Neuronal stem cell (in vitro differentiated cells): ENCODE data around the gene CEP44.
A peak's percentile ranks its signal among the peaks of the same experiment; 100 is the strongest.

Experiments
- DNase-seq: peaks from one replicate; pipeline ENCODE4 v3.0.0-alpha.2; 2013; ENCODE audit warnings: low spot score
- H2AFZ ChIP-seq: one replicate; pipeline ENCODE4 v1.6.1; 2013; ENCODE audit warnings: mild to moderate bottlenecking, low read length, inconsistent platforms
- H2AK5ac ChIP-seq: 2 replicates; pipeline ENCODE4 v1.6.1; 2013; ENCODE audit warnings: low read depth, mild to moderate bottlenecking, inconsistent platforms, low read length, moderate library complexity, mixed read lengths
- H2BK120ac ChIP-seq: 2 replicates; pipeline ENCODE4 v1.6.1; 2013; ENCODE audit warnings: low read depth, mild to moderate bottlenecking, inconsistent platforms, low read length, moderate library complexity, mixed read lengths
- H2BK12ac ChIP-seq: one replicate; pipeline ENCODE4 v1.6.1; 2013; ENCODE audit warnings: low read length, inconsistent platforms
- H2BK15ac ChIP-seq: 2 replicates; pipeline ENCODE4 v1.6.1; 2013; ENCODE audit warnings: mild to moderate bottlenecking, low read length, inconsistent platforms, mixed read lengths
- H2BK5ac ChIP-seq: one replicate; pipeline ENCODE4 v1.6.1; 2013; ENCODE audit warnings: inconsistent platforms, mild to moderate bottlenecking, low read length, moderate library complexity
- H3K14ac ChIP-seq: one replicate; pipeline ENCODE4 v1.6.1; 2013; ENCODE audit warnings: low read length, inconsistent platforms
- H3K18ac ChIP-seq: 2 replicates; pipeline ENCODE4 v1.6.1; 2013; ENCODE audit warnings: low read length, inconsistent platforms
- H3K23ac ChIP-seq: 2 replicates; pipeline ENCODE4 v1.6.1; 2013; ENCODE audit warnings: low read depth, mild to moderate bottlenecking, mixed read lengths, low read length, inconsistent platforms; ENCODE audit not compliant: poor library complexity
- H3K27ac ChIP-seq: replicated peaks from 3 replicates; pipeline ENCODE4 v1.5.1; 2013; ENCODE audit warnings: low read length, inconsistent platforms
- H3K27me3 ChIP-seq, 3 experiments: 2 replicates each; pipeline ENCODE4 v1.6.1; 2013; ENCODE audit warnings: low read length in 3 of 3, mild to moderate bottlenecking in 2 of 3, inconsistent platforms in 1 of 3, low read depth in 1 of 3, mixed read lengths in 1 of 3, moderate library complexity in 1 of 3; ENCODE audit not compliant: control insufficient read depth in 3 of 3, insufficient read depth in 3 of 3
- H3K36me3 ChIP-seq, 2 donors: replicated peaks in 1 of 2; 2 replicates each; pipeline ENCODE4 v1.6.1; 2013; ENCODE audit warnings: low read length in 2 of 2; ENCODE audit not compliant: control insufficient read depth in 2 of 2, insufficient read depth in 2 of 2
- H3K4ac ChIP-seq: 2 replicates; pipeline ENCODE4 v1.6.1; 2013; ENCODE audit warnings: inconsistent platforms, mild to moderate bottlenecking, low read length, moderate library complexity
- H3K4me1 ChIP-seq, 2 donors: 1 replicate in 1 of 2; 2 replicates in 1 of 2; pipeline ENCODE4 v1.6.1; 2013; ENCODE audit warnings: low read length in 2 of 2, low read depth in 1 of 2; ENCODE audit not compliant: control insufficient read depth in 2 of 2, insufficient read depth in 1 of 2
- H3K4me2 ChIP-seq: one replicate; pipeline ENCODE4 v1.6.1; 2013; ENCODE audit warnings: mild to moderate bottlenecking, low read length, inconsistent platforms; ENCODE audit not compliant: insufficient read depth, poor library complexity, severe bottlenecking
- H3K4me3 ChIP-seq, 2 donors: 2 replicates each; pipeline ENCODE4 v1.5.1; 2013; ENCODE audit warnings: low read length in 2 of 2, mild to moderate bottlenecking in 2 of 2, inconsistent platforms in 1 of 2, moderate library complexity in 1 of 2
- H3K79me1 ChIP-seq: one replicate; pipeline ENCODE4 v1.6.1; 2013; ENCODE audit warnings: low read depth, mild to moderate bottlenecking, inconsistent platforms, low read length, moderate library complexity
- H3K9ac ChIP-seq: one replicate; pipeline ENCODE4 v1.6.1; 2013; ENCODE audit warnings: mild to moderate bottlenecking, low read depth, low read length, inconsistent platforms; ENCODE audit not compliant: poor library complexity
- H3K9me3 ChIP-seq, 2 donors: replicated peaks in 1 of 2; 2 replicates each; pipeline versions ENCODE3 to v1.6.1; 2013; ENCODE audit warnings: low read length in 2 of 2, mild to moderate bottlenecking in 2 of 2, inconsistent platforms in 1 of 2, low read depth in 1 of 2, mixed read lengths in 1 of 2, moderate library complexity in 1 of 2; ENCODE audit not compliant: control insufficient read depth in 2 of 2, insufficient read depth in 1 of 2
- H4K8ac ChIP-seq: one replicate; pipeline ENCODE4 v1.6.1; 2013; ENCODE audit warnings: low read depth, mild to moderate bottlenecking, inconsistent platforms, low read length, moderate library complexity
- H4K91ac ChIP-seq: one replicate; pipeline ENCODE4 v1.6.1; 2013; ENCODE audit warnings: low read length, low read depth, mild to moderate bottlenecking, inconsistent platforms; ENCODE audit not compliant: poor library complexity
- WGBS, 2 donors: extraction: QIAGEN DNeasy Blood & Tissue Kit; methylation state at CpG; one replicate each; pipeline ENCODE4 v1.1.7; 2013; ENCODE audit warnings: missing lambda C conversion rate in 2 of 2, mixed read lengths in 1 of 2; ENCODE audit not compliant: insufficient read length in 2 of 2, insufficient replicate concordance in 1 of 2; ENCODE audit errors: extremely low coverage in 2 of 2; 5-methylcytosine and 5-hydroxymethylcytosine counted together

The CEP44 gene

GRCh38 chr4:174279433-174280155, 4.1 kb upstream of the CEP44 start:
- Histone ChIP-seq H3K36me3 (no peaks in the 10 kb centered on the region), H3K18ac (no peak overlapping the region), H2BK12ac (no peak overlapping the region), H3K27me3 (no peaks in the 10 kb centered on the region), H3K79me1 (peaks cover 1% of the 10 kb centered on the region), H3K14ac (no peak overlapping the region), H2BK120ac (no peak overlapping the region), H4K8ac (no peak overlapping the region), H3K23ac (no peak overlapping the region), H3K9ac (no peak overlapping the region), H2AFZ (no peak overlapping the region), H3K27ac (no peak overlapping the region), H3K4ac (no peak overlapping the region), H3K9me3 (peaks cover 0 to 6% of the 10 kb centered on the region in 2 donors), H3K4me1 (peaks cover 0 to 3% of the 10 kb centered on the region in 2 donors), H2AK5ac (no peak overlapping the region), H3K4me3 (no peak overlapping the region), H3K4me2 (no peak overlapping the region), H4K91ac (no peak overlapping the region), H2BK5ac (no peak overlapping the region), H2BK15ac (no peak overlapping the region)
- no peak for DNase-seq
- no CpG with 5 or more reads among the region's 3 CpGs for WGBS, 2 donors

GRCh38 chr4:174281182-174281737, 2.5 kb upstream of the CEP44 start:
- Histone ChIP-seq H4K91ac (no peak overlapping the region), H3K4me3 (no peak overlapping the region), H3K9me3 (peaks cover 0 to 6% of the 10 kb centered on the region in 2 donors), H2BK12ac (no peak overlapping the region), H3K4me1 (peaks cover 2 to 8% of the 10 kb centered on the region in 2 donors), H3K9ac (no peak overlapping the region), H3K27ac (no peak overlapping the region), H3K36me3 (no peaks in the 10 kb centered on the region), H2BK120ac (no peak overlapping the region), H3K18ac (no peak overlapping the region), H3K14ac (no peak overlapping the region), H3K4me2 (no peak overlapping the region), H2BK5ac (no peak overlapping the region), H2BK15ac (no peak overlapping the region), H3K4ac (no peak overlapping the region), H2AFZ (no peak overlapping the region), H4K8ac (no peak overlapping the region), H3K79me1 (peaks cover 1% of the 10 kb centered on the region), H2AK5ac (no peak overlapping the region), H3K23ac (no peak overlapping the region), H3K27me3 (no peaks in the 10 kb centered on the region)
- no CpG with 5 or more reads among the region's 5 CpGs for WGBS, 2 donors
- DNase-seq = no peak

- Histone ChIP-seq H2BK12ac (no peak overlapping the region), H2AFZ (no peak overlapping the region), H3K18ac (no peak overlapping the region)
These were observed 1.8 kb upstream of the CEP44 start for GRCh38 chr4:174281901-174282300.

GRCh38 chr4:174282836-174283506, 740 bp upstream of the CEP44 start:
- Histone ChIP-seq H2BK120ac (no peak overlapping the region), H3K18ac (peak overlapping the region; percentile 91), H3K27ac (peak overlapping the region; percentile 97), H3K4me3 (peak overlapping the region; percentile 72 to 93), H3K9me3 (peaks cover 0 to 6% of the 10 kb centered on the region in 2 donors), H4K91ac (no peak overlapping the region), H2AFZ (peak overlapping the region; percentile 89), H3K23ac (no peak overlapping the region), H3K4me2 (peak overlapping the region; percentile 75), H3K14ac (no peak overlapping the region), H2BK5ac (peak overlapping the region; percentile 88), H3K4me1 (peaks cover 2 to 5% of the 10 kb centered on the region in 2 donors), H2AK5ac (no peak overlapping the region), H2BK15ac (no peak overlapping the region), H3K79me1 (peaks cover 1% of the 10 kb centered on the region), H3K27me3 (no peaks in the 10 kb centered on the region), H3K4ac (no peak overlapping the region), H3K36me3 (peaks cover 0 to 8% of the 10 kb centered on the region in 2 donors), H3K9ac (peak overlapping the region; percentile 86), H4K8ac (no peak overlapping the region), H2BK12ac (no peak overlapping the region)
- peak; percentile 70 for DNase-seq
- WGBS, 2 donors = no CpG with 5 or more reads among the region's 22 CpGs

More at GRCh38 chr4:174281901-174282300, 1.8 kb upstream of the CEP44 start:
- DNase-seq = no peak
- Histone ChIP-seq H2BK15ac (no peak overlapping the region), H2BK5ac (no peak overlapping the region), H3K4me2 (no peak overlapping the region), H3K9me3 (peaks cover 0 to 6% of the 10 kb centered on the region in 2 donors), H4K91ac (no peak overlapping the region), H3K4ac (no peak overlapping the region), H2BK120ac (no peak overlapping the region), H3K4me3 (no peak overlapping the region), H4K8ac (no peak overlapping the region), H3K9ac (no peak overlapping the region), H3K23ac (no peak overlapping the region), H3K36me3 (peaks cover 0 to under 1% of the 10 kb centered on the region in 2 donors), H3K14ac (no peak overlapping the region), H2AK5ac (no peak overlapping the region), H3K27me3 (no peaks in the 10 kb centered on the region), H3K79me1 (peaks cover 1% of the 10 kb centered on the region), H3K4me1 (peaks cover 2 to 8% of the 10 kb centered on the region in 2 donors), H3K27ac (no peak overlapping the region)
